ENCODE measurements around the gene MGMT. TPM values are rescaled to one million over a fixed set of nuclear protein-coding genes. Genes with fewer than 3 reads are reported as not detected.

The MGMT gene
- total and polyA plus RNA-seq, 2 donors (not counting 1 experiment from before 2014, with no cell fraction given), result 1.9 to 29.1 TPM

DNA sequence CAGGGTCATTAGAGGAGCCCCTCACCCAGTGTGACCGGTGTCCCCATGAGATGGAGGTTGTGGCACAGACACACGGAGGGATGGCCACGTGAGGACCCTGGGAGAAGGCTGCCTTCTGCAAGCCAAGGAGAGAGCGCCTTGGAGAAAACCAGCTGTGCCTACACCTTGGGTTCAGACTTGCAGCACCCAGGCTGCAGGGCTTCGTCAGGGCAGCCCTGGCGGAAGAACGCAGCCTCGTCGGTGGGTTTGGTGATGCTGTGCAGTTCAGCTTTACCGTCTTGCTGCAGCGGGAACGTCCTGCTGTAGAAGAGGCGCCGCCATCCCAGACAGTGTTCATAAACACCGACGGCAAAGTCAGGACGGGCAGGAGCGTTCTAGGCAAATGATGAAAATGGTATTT lies 89.3 kb downstream of the MGMT start:
- H3K4me1 ChIP-seq (ENCODE audit: control insufficient read depth, extremely low read depth, insufficient read depth, low read length), result no peaks in the 10 kb centered on the region
- no peak overlapping the region for H3K9ac ChIP-seq (ENCODE audit: insufficient read depth, low read length)
- H3K9me3 ChIP-seq (ENCODE audit: control insufficient read depth, insufficient read depth, low read depth, low read length), result no peaks in the 10 kb centered on the region
- H3K36me3 ChIP-seq (ENCODE audit: control insufficient read depth, insufficient read depth, low read length), result no peaks in the 10 kb centered on the region
- H3K79me2 ChIP-seq (ENCODE audit: control insufficient read depth, insufficient read depth, low read length), result no peaks in the 10 kb centered on the region
- no peaks in the 10 kb centered on the region for H3K27me3 ChIP-seq (ENCODE audit: control insufficient read depth, insufficient read depth, low read length)
- H3K4me3 ChIP-seq (replicated peaks in 1 of 4; ENCODE audit: control extremely low read depth in 1 of 4, insufficient read depth in 1 of 4, low read depth in 3 of 4, low read length in 4 of 4), result no peak overlapping the region
- H3K27ac ChIP-seq (ENCODE audit: insufficient read depth, low read length), result no peak overlapping the region
- H2AFZ ChIP-seq (ENCODE audit: low read length), result no peak overlapping the region
- H4K20me1 ChIP-seq (ENCODE audit: control insufficient read depth, extremely low read depth, insufficient read depth, low read length), result no peaks in the 10 kb centered on the region
- H3K4me2 ChIP-seq (ENCODE audit: extremely low read depth, insufficient read depth, low read length), result no peak overlapping the region
- DNase-seq (ENCODE audit: low read depth in 2 of 2), result no peak
- TF ChIP-seq, protein P1, sequence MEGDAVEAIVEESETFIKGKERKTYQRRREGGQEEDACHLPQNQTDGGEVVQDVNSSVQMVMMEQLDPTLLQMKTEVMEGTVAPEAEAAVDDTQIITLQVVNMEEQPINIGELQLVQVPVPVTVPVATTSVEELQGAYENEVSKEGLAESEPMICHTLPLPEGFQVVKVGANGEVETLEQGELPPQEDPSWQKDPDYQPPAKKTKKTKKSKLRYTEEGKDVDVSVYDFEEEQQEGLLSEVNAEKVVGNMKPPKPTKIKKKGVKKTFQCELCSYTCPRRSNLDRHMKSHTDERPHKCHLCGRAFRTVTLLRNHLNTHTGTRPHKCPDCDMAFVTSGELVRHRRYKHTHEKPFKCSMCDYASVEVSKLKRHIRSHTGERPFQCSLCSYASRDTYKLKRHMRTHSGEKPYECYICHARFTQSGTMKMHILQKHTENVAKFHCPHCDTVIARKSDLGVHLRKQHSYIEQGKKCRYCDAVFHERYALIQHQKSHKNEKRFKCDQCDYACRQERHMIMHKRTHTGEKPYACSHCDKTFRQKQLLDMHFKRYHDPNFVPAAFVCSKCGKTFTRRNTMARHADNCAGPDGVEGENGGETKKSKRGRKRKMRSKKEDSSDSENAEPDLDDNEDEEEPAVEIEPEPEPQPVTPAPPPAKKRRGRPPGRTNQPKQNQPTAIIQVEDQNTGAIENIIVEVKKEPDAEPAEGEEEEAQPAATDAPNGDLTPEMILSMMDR (conservative IDR thresholded peaks at IDR 0.05 in 1 of 2, IDR thresholded peaks at IDR 0.05 in 1 of 2; ENCODE audit: low read depth in 1 of 2, low read length in 2 of 2), result no peak
- TF ChIP-seq EZH2 (IDR thresholded peaks at IDR 0.05; ENCODE audit: low read length, missing control alignments), result no peak

DNA sequence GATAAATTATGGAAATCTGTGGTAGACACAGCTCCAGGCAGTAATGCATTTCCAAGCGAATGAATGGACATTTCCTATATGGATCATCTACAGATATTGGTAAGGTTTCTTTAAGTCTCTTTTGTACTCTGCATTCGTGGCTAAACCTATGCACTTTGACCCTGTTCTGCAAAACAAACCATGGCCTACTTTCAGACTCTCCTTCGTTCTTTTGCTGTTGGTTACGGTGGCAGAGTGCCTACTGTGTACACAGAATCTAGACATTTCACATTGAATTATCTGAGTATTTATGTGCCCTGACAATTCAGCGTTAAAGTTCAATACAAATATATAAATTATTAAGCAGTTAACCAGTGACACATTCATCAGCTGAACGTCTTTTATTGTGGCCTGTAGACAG lies 93.3 kb downstream of the MGMT start:
- Histone ChIP-seq H3K27me3 (ENCODE audit: control insufficient read depth, insufficient read depth, low read length) (no peaks in the 10 kb centered on the region), H3K4me1 (ENCODE audit: control insufficient read depth, extremely low read depth, insufficient read depth, low read length) (no peaks in the 10 kb centered on the region), H3K4me2 (ENCODE audit: extremely low read depth, insufficient read depth, low read length) (no peak overlapping the region), H3K36me3 (ENCODE audit: control insufficient read depth, insufficient read depth, low read length) (no peaks in the 10 kb centered on the region), H3K4me3 (replicated peaks in 1 of 4; ENCODE audit: control extremely low read depth in 1 of 4, insufficient read depth in 1 of 4, low read depth in 3 of 4, low read length in 4 of 4) (no peak overlapping the region), H3K9ac (ENCODE audit: insufficient read depth, low read length) (no peak overlapping the region), H3K27ac (ENCODE audit: insufficient read depth, low read length) (no peak overlapping the region), H3K9me3 (ENCODE audit: control insufficient read depth, insufficient read depth, low read depth, low read length) (no peaks in the 10 kb centered on the region), H3K79me2 (ENCODE audit: control insufficient read depth, insufficient read depth, low read length) (no peaks in the 10 kb centered on the region), H2AFZ (ENCODE audit: low read length) (no peak overlapping the region), H4K20me1 (ENCODE audit: control insufficient read depth, extremely low read depth, insufficient read depth, low read length) (no peaks in the 10 kb centered on the region)
- DNase-seq (ENCODE audit: low read depth in 2 of 2), result no peak
- no peak for TF ChIP-seq EZH2 (IDR thresholded peaks at IDR 0.05; ENCODE audit: low read length, missing control alignments)
- TF ChIP-seq, protein P1 (conservative IDR thresholded peaks at IDR 0.05 in 1 of 2, IDR thresholded peaks at IDR 0.05 in 1 of 2; ENCODE audit: low read depth in 1 of 2, low read length in 2 of 2), result no peak

DNA sequence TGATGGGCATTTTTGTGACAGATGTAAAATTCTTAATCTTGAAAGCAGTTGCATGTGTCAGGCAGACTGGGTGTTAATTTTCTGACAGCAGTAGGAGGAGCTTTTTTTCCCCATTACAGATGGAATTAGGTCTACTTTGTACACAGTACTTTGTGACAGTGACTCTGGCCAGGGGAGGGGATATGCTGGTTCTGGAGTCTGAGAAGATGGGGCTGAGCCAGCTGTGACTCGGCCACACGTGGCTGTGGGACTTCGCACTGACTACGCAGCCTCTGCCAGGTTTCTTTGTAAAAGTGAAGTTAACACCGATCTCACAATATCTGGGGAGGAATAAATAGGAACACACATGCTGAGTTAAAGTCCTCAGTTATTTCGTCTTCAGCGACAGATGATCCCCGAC lies 95.4 kb downstream of the MGMT start:
- DNase-seq (ENCODE audit: low read depth in 2 of 2), result no peak
- Histone ChIP-seq H3K9me3 (ENCODE audit: control insufficient read depth, insufficient read depth, low read depth, low read length) (no peaks in the 10 kb centered on the region), H2AFZ (ENCODE audit: low read length) (no peak overlapping the region), H3K4me1 (ENCODE audit: control insufficient read depth, extremely low read depth, insufficient read depth, low read length) (no peaks in the 10 kb centered on the region), H3K79me2 (ENCODE audit: control insufficient read depth, insufficient read depth, low read length) (no peaks in the 10 kb centered on the region), H4K20me1 (ENCODE audit: control insufficient read depth, extremely low read depth, insufficient read depth, low read length) (no peaks in the 10 kb centered on the region), H3K36me3 (ENCODE audit: control insufficient read depth, insufficient read depth, low read length) (no peaks in the 10 kb centered on the region), H3K4me3 (replicated peaks in 1 of 4; ENCODE audit: control extremely low read depth in 1 of 4, insufficient read depth in 1 of 4, low read depth in 3 of 4, low read length in 4 of 4) (no peak overlapping the region), H3K27ac (ENCODE audit: insufficient read depth, low read length) (no peak overlapping the region), H3K27me3 (ENCODE audit: control insufficient read depth, insufficient read depth, low read length) (no peaks in the 10 kb centered on the region), H3K9ac (ENCODE audit: insufficient read depth, low read length) (no peak overlapping the region), H3K4me2 (ENCODE audit: extremely low read depth, insufficient read depth, low read length) (no peak overlapping the region)
- TF ChIP-seq, protein P1 (conservative IDR thresholded peaks at IDR 0.05 in 1 of 2, IDR thresholded peaks at IDR 0.05 in 1 of 2; ENCODE audit: low read depth in 1 of 2, low read length in 2 of 2), result no peak
- TF ChIP-seq EZH2 (IDR thresholded peaks at IDR 0.05; ENCODE audit: low read length, missing control alignments), result no peak

All from fibroblast of lung (primary cell).